Astrocyte of the spinal cord (primary cell): Measurements from ENCODE around the gene TPRN.

ENCODE experiments used
- DNase-seq: peaks from one replicate; pipeline ENCODE4 v3.0.0; 2011; ENCODE audit warnings: low read depth, low spot score
- H3K4me3 ChIP-seq: 2 replicates; pipeline ENCODE4 v1.5.1; 2011; ENCODE audit warnings: low read depth, mild to moderate bottlenecking, low read length, moderate library complexity
- in situ Hi-C: cut with HindIII; loops from 2 replicates; pipeline ENCODE4 v1.10.0; 2017; ENCODE audit warnings: low sequenced_read_pairs
- TF ChIP-seq, protein P1 (sequence below): IDR thresholded peaks from 2 replicates; pipeline ENCODE4 v1.5.1; 2012; ENCODE audit warnings: low read depth, mild to moderate bottlenecking, low read length, inconsistent platforms

Gene TPRN

DNA sequence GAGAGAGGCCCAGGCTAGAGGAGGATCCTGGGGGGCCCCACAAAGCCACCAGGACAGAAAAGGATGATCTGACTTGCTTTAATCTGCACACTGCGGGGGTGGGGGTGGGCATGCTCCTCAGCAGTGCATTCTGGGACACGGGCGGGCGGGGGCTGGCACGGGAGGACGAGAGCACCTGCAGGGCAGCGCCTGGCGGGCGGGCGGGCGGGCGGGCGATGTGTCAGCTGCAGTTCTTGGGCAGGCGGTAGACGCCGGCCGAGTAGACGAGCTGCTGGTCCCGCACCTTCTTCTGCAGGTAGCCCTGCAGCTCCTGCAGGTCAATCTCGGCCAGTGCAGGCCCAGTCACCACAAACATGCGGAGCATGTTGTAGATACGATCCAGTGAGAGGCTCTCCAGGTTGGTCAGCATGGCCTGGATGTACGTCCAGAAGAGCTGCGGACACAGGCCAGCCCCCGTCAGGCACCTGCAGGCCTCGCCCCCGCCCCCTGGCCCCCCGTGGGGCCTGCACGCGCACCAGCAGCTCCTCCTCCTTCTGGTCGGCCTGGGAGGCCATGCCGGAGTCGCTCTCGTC is 25.7 kb downstream of the TPRN start:
- H3K4me3 ChIP-seq, result no peak overlapping the region
- TF ChIP-seq, protein P1, sequence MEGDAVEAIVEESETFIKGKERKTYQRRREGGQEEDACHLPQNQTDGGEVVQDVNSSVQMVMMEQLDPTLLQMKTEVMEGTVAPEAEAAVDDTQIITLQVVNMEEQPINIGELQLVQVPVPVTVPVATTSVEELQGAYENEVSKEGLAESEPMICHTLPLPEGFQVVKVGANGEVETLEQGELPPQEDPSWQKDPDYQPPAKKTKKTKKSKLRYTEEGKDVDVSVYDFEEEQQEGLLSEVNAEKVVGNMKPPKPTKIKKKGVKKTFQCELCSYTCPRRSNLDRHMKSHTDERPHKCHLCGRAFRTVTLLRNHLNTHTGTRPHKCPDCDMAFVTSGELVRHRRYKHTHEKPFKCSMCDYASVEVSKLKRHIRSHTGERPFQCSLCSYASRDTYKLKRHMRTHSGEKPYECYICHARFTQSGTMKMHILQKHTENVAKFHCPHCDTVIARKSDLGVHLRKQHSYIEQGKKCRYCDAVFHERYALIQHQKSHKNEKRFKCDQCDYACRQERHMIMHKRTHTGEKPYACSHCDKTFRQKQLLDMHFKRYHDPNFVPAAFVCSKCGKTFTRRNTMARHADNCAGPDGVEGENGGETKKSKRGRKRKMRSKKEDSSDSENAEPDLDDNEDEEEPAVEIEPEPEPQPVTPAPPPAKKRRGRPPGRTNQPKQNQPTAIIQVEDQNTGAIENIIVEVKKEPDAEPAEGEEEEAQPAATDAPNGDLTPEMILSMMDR, result no peak
- in situ Hi-C loops, result no loop called here
- DNase-seq, result no peak

DNA sequence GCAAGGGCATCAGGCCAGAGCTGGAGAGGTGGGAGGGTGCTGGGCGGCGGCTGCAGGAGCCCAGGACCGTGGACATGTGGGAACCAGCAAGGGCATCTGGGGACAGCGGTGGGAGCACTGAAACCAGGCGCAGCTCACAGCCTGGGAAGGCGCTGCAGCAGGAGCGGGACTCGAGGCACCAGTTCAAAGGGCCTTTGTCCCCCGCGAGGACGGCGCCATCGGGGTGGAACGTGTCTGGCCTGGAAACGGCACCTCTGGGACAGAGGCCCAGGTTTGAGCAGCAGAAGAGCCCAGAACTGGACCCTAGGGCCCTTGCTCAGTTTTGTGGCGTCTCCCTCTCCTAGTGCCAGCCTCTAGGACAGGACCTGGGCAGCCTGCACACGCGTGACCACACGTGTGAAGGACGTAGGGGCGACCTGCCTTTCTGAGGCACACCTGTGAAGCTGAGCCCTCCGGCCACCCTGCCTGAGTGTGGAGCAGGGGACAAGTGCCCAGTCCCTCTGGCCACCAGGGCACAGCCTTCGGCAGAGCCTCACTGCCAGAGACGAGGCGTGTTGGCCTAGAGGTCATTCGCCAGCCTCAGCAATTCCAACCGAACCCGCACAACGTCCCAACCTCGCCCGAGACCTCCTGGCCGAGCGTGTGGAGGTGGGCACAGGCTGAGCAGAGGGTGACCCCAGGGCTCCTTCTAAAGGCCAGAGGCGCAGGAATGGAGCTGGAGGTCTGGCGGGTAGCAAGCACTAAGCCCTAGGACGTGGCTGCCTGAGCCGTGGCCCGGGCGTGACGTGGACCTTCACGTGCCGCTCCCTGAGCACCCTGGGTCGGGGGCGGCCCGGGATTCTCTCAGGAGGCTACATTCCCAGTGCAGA is 26.5 kb downstream of the TPRN start:
- H3K4me3 ChIP-seq, result no peak overlapping the region
- in situ Hi-C loops, result no loop called here
- TF ChIP-seq, protein P1, result no peak
- no peak for DNase-seq

DNA sequence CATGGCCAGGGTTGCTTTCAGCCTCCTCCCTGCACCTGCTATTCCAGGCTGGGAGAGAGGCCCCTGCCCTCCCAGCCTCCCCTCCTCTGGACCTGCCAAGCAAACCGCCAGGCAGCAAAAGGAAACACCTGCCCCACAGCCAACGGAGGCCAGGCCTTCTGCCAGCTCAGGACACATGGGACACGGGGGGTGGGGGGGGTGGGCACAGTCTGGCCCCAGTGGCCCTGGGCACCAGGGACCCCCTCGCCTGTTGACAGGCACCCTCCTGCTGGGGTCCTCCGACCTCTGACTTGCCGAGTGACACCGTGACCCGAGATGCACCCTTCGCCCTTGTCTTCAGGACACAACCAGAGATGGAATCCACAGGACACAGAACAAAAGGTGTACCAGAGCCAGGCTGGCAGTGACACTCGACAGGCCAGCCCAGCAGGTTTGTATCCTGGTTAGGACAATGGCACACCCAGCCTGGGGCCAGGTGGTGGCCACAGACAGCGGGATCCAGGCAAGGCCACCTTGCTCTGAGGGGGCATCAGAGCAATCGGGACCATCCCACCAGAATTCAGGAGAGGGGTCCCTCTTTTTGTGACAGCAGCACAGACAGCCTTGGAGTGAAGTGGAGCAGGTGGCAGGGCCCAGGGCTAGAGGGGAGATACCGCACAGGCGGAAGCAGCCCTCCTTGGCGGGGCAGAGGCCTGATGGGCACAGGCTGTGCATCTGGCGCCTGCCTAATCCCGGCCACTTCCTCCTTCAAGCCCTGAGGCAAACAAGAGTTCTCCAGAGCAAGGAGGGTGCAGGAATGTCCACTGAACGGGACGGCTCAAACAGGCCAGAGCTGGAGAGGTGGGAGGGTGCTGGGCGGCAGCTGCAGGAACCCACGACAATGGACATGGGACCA is 27.4 kb downstream of the TPRN start:
- DNase-seq, result no peak
- TF ChIP-seq, protein P1, result no peak
- in situ Hi-C loops, result no loop called here
- no peak overlapping the region for H3K4me3 ChIP-seq

DNA sequence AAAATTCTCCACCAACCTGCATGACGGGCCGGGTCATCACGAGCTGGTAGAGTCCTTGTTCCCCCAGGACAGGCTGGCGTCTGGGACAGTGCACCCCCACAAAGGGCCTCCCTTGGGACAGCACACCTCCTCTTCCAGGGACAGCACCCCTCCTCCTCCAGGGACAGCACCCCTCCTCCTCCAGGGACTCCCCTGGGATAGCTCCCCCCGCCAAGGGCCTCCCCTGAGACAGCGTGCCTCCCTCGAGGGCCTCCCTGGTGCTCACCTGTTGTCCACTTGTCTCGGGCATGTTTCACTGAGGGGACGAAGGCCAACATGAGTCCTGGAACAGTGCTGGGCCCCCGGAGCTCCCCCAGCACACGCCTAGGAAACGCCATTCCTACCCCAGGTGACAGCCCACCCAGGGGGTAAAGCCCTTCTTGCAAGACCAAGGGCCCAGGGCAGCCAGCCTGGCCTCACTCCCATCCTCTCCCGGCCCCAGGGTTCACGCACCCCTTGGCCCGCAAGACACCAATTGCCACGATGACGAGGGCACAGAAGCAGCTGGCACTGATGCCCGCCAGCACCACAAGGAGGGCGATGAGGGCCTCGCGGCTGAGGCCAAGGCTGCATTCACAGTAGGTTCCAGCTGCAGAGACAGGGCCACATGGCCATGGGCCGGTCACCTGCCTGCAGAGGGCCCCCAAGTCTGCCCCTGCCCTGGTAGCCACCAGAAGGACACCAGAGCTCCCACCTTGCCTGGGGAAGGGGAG is 29.2 kb downstream of the TPRN start:
- in situ Hi-C loops, result no loop called here
- DNase-seq, result no peak
- TF ChIP-seq, protein P1, result no peak
- H3K4me3 ChIP-seq, result no peak overlapping the region

DNA sequence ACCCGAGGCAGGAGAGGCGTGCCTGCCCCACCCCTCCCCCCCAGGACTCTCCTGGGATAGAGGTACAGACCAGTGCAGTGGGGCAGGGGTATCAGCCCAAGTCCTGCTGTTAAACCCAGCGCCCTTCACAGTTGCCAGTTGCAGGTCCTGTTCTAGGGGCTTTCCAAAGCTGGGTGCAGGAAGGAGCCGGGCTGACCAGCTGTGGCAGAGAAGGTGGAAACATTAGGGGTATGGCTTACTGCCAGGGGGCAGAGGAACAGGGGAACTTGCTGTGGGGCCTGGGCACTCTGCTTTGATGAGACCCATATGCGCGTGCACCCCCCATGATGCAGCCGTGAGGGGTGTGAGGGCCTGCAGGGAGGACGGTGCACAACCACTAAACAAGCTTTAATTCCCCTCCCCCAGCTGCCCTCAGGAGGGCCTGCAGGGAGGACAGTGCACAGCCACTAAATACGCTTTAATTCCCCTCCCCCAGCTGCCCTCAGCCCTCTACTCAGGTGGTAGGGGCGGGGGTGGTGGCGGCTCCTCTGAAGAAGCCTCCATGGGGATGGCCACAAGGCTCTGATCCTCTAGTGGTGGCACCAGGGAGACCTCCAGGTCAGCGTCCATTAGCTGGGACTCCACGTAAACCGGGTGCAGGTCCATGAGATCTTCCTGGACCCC is 29.9 kb downstream of the TPRN start:
- no peak overlapping the region for H3K4me3 ChIP-seq
- TF ChIP-seq, protein P1, result no peak
- in situ Hi-C loops, result no loop called here
- DNase-seq, result no peak
